Brain pericyte (primary cell): ENCODE data around the gene KLHL29.

Experiments
- DNase-seq: peaks from one replicate; pipeline ENCODE4 v3.0.0-alpha.2; 2012; ENCODE audit warnings: low read depth, low spot score

The KLHL29 gene

GRCh38 chr2:23475473-23475872, 90.5 kb downstream of the KLHL29 start:
- DNase-seq: no peak

GRCh38 chr2:23476786-23477185, 91.8 kb downstream of the KLHL29 start:
- no peak for DNase-seq

GRCh38 chr2:23477392-23477791, 92.4 kb downstream of the KLHL29 start:
- DNase-seq: no peak

- DNase-seq: no peak
These were observed 93.3 kb downstream of the KLHL29 start for GRCh38 chr2:23478087-23478932.

- DNase-seq: no peak
These were observed 94.1 kb downstream of the KLHL29 start for GRCh38 chr2:23478933-23479683.

- DNase-seq: no peak
These were observed 96.2 kb downstream of the KLHL29 start for GRCh38 chr2:23480957-23481797.

GRCh38 chr2:23482188-23482587, 97.2 kb downstream of the KLHL29 start:
- DNase-seq: no peak

GRCh38 chr2:23482607-23483006, 97.6 kb downstream of the KLHL29 start:
- DNase-seq: no peak

- no peak for DNase-seq
These were observed 98.8 kb downstream of the KLHL29 start for GRCh38 chr2:23483791-23484190.

GRCh38 chr2:23484275-23484674, 99.3 kb downstream of the KLHL29 start:
- no peak for DNase-seq

- DNase-seq: no peak
These were observed 99.8 kb downstream of the KLHL29 start for GRCh38 chr2:23484767-23485166.

- DNase-seq: no peak
These were observed 100.3 kb downstream of the KLHL29 start for GRCh38 chr2:23485261-23485660.

- no peak for DNase-seq
These were observed 101.1 kb downstream of the KLHL29 start for GRCh38 chr2:23485841-23486683.

GRCh38 chr2:23486684-23487075, 101.7 kb downstream of the KLHL29 start:
- no peak for DNase-seq

GRCh38 chr2:23487735-23488492, 102.9 kb downstream of the KLHL29 start:
- DNase-seq: no peak

GRCh38 chr2:23488584-23488983, 103.6 kb downstream of the KLHL29 start:
- no peak for DNase-seq

- no peak for DNase-seq
These were observed 104.7 kb downstream of the KLHL29 start for GRCh38 chr2:23489471-23490322.

- DNase-seq: no peak
These were observed 106.8 kb downstream of the KLHL29 start for GRCh38 chr2:23491591-23492336.

- DNase-seq: no peak
These were observed 107.3 kb downstream of the KLHL29 start for GRCh38 chr2:23492337-23492675.
